ENCODE data around the gene LRRC49. TPM values are rescaled to one million over a fixed set of nuclear protein-coding genes. Genes with fewer than 3 reads are reported as not detected.
"Not testable (repeated sequence)": the region's sequence is repeated elsewhere in the genome, so short reads cannot be mapped to it uniquely, and the experiment has no call there.

LRRC49 gene
- total RNA-seq, 1 experiment from 2014 or later, result 6.2 TPM

- no peaks in the 10 kb centered on the region for H3F3A ChIP-seq (ENCODE audit: insufficient read depth, low read depth)
- ChIA-PET CTCF (no interaction called here), POLR2A (ENCODE audit: unreplicated experiment) (no interaction called here)
- H4K20me1 ChIP-seq (ENCODE audit: insufficient read depth), result no peaks in the 10 kb centered on the region
- H3K79me2 ChIP-seq (ENCODE audit: low read depth), result no peaks in the 10 kb centered on the region
- intact Hi-C loops (cut with micrococcal nuclease; ENCODE audit: unreplicated experiment), result no loop called here
- no peak overlapping the region for H3K4me2 ChIP-seq
- H3K4me1 ChIP-seq (replicated peaks; ENCODE audit: insufficient read depth), result no peaks in the 10 kb centered on the region; the same call in 1 of the 2 replicates
- DNase-seq, result no peak
- no peaks in the 10 kb centered on the region for H3K36me3 ChIP-seq (ENCODE audit: low read depth)
- no peak overlapping the region for H3K27ac ChIP-seq
- BruUV-seq (replicated peaks), result no TSS peak
- H2AFZ ChIP-seq, result no peak overlapping the region
- TF ChIP-seq EZH2 (IDR thresholded peaks at IDR 0.05; ENCODE audit: low read depth) (no peak), CTCF (conservative IDR thresholded peaks at IDR 0.05) (no peak)
- H3K27me3 ChIP-seq (ENCODE audit: insufficient read depth, low read depth), result no peaks in the 10 kb centered on the region
- H3K4me3 ChIP-seq, result no peak overlapping the region
- no peaks in the 10 kb centered on the region for H3K9me2 ChIP-seq (ENCODE audit: insufficient read depth)
- no peaks in the 10 kb centered on the region for H3K9me3 ChIP-seq (ENCODE audit: insufficient read depth, low read depth)
Measured at GRCh38 chr15:71042356-71042922, 149.8 kb downstream of the LRRC49 start.

- peaks cover 1% of the 10 kb centered on the region; the same call in 1 of the 2 replicates for H3K4me1 ChIP-seq (replicated peaks; ENCODE audit: insufficient read depth)
- intact Hi-C loops (cut with micrococcal nuclease; ENCODE audit: unreplicated experiment), result no loop called here
- no peak for DNase-seq
- no peaks in the 10 kb centered on the region for H3K9me2 ChIP-seq (ENCODE audit: insufficient read depth)
- no peaks in the 10 kb centered on the region for H4K20me1 ChIP-seq (ENCODE audit: insufficient read depth)
- H3K27ac ChIP-seq, result no peak overlapping the region
- POLR2A ChIA-PET (ENCODE audit: unreplicated experiment), result interaction anchor here (0.7 kb wide), 1 partner anchor 15 kb away, joined by 5 read pairs; no protein-coding TSS in a partner anchor
- no peaks in the 10 kb centered on the region for H3K36me3 ChIP-seq (ENCODE audit: low read depth)
- TF ChIP-seq CTCF (conservative IDR thresholded peaks at IDR 0.05) (no peak), EZH2 (IDR thresholded peaks at IDR 0.05; ENCODE audit: low read depth) (no peak)
- H3K9me3 ChIP-seq (ENCODE audit: insufficient read depth, low read depth), result no peaks in the 10 kb centered on the region
- H3F3A ChIP-seq (ENCODE audit: insufficient read depth, low read depth), result no peaks in the 10 kb centered on the region
- H3K4me2 ChIP-seq, result no peak overlapping the region
- no peaks in the 10 kb centered on the region for H3K27me3 ChIP-seq (ENCODE audit: insufficient read depth, low read depth)
- H2AFZ ChIP-seq, result no peak overlapping the region
- H3K79me2 ChIP-seq (ENCODE audit: low read depth), result no peaks in the 10 kb centered on the region
- BruUV-seq (replicated peaks), result no TSS peak
- H3K4me3 ChIP-seq, result no peak overlapping the region
- CTCF ChIA-PET, result no interaction called here
Measured at GRCh38 chr15:71043373-71043772, 150.7 kb downstream of the LRRC49 start.

GRCh38 chr15:71044006-71044405, 151.4 kb downstream of the LRRC49 start:
- Histone ChIP-seq H3K36me3 (ENCODE audit: low read depth) (no peaks in the 10 kb centered on the region), H3K4me3 (no peak overlapping the region), H3K9me3 (ENCODE audit: insufficient read depth, low read depth) (no peaks in the 10 kb centered on the region), H2AFZ (no peak overlapping the region), H3K4me2 (no peak overlapping the region), H3K79me2 (ENCODE audit: low read depth) (no peaks in the 10 kb centered on the region), H3K27me3 (ENCODE audit: insufficient read depth, low read depth) (no peaks in the 10 kb centered on the region), H3K4me1 (replicated peaks; ENCODE audit: insufficient read depth) (peaks cover 8% of the 10 kb centered on the region; the same call in 1 of the 2 replicates), H3F3A (ENCODE audit: insufficient read depth, low read depth) (no peaks in the 10 kb centered on the region), H3K27ac (no peak overlapping the region), H3K9me2 (ENCODE audit: insufficient read depth) (no peaks in the 10 kb centered on the region), H4K20me1 (ENCODE audit: insufficient read depth) (no peaks in the 10 kb centered on the region)
- intact Hi-C loops (cut with micrococcal nuclease; ENCODE audit: unreplicated experiment), result no loop called here
- BruUV-seq (replicated peaks), result no TSS peak
- POLR2A ChIA-PET (ENCODE audit: unreplicated experiment), result interaction anchor here (0.7 kb wide), 1 partner anchor 14 kb away, joined by 5 read pairs; no protein-coding TSS in a partner anchor
- TF ChIP-seq EZH2 (IDR thresholded peaks at IDR 0.05; ENCODE audit: low read depth) (no peak), CTCF (conservative IDR thresholded peaks at IDR 0.05) (no peak)
- CTCF ChIA-PET, result no interaction called here
- DNase-seq, result no peak

GRCh38 chr15:71046146-71046545, 153.5 kb downstream of the LRRC49 start:
- CTCF ChIA-PET; intact Hi-C loops (cut with micrococcal nuclease; ENCODE audit: unreplicated experiment); H3F3A ChIP-seq (ENCODE audit: insufficient read depth, low read depth); H3K4me2 ChIP-seq; H3K27ac ChIP-seq; H3K27me3 ChIP-seq (ENCODE audit: insufficient read depth, low read depth); H3K36me3 ChIP-seq (ENCODE audit: low read depth); H3K4me3 ChIP-seq; H4K20me1 ChIP-seq (ENCODE audit: insufficient read depth); DNase-seq; H3K9me2 ChIP-seq (ENCODE audit: insufficient read depth); H3K79me2 ChIP-seq (ENCODE audit: low read depth); H3K9me3 ChIP-seq (ENCODE audit: insufficient read depth, low read depth); POLR2A ChIA-PET (ENCODE audit: unreplicated experiment); BruUV-seq (replicated peaks); H2AFZ ChIP-seq: not testable (repeated sequence)
- H3K4me1 ChIP-seq (replicated peaks; ENCODE audit: insufficient read depth), result peaks cover 13% of the 10 kb centered on the region; the same call in 1 of the 2 replicates
